HepG2 (cell line): ENCODE results near the gene LSR. TPM values are rescaled to one million over a fixed set of nuclear protein-coding genes. Genes with fewer than 3 reads are reported as not detected.

Experiments used
- ARHGAP35 ChIP-seq: sonication (generic); formaldehyde crosslinking; IDR thresholded peaks from 2 replicates; pipeline ENCODE4 v1.9.0; 2022; ENCODE audit warnings: mild to moderate bottlenecking, inconsistent platforms, moderate library complexity, missing genetic modification reagents, borderline replicate concordance
- E2F5 ChIP-seq: sonication (generic); formaldehyde crosslinking; conservative IDR thresholded peaks from 2 replicates; pipeline ENCODE4 v1.4.0; 2020; ENCODE audit warnings: missing genetic modification reagents
- GATAD2A ChIP-seq: IDR thresholded peaks from 2 replicates; pipeline ENCODE4 v1.6.1; 2016
- KLF12 ChIP-seq: sonication (generic); formaldehyde crosslinking; IDR thresholded peaks from 2 replicates; pipeline ENCODE4 v1.4.0; 2020; ENCODE audit warnings: missing genetic modification reagents, borderline replicate concordance
- PHF20 ChIP-seq: sonication (generic); formaldehyde crosslinking; IDR thresholded peaks from 2 replicates; pipeline ENCODE4 v1.5.0; 2020; ENCODE audit warnings: mild to moderate bottlenecking, missing genetic modification reagents
- PRMT3 ChIP-seq: sonication (generic); formaldehyde crosslinking; IDR thresholded peaks from 2 replicates; pipeline ENCODE4 v1.8.1; 2022; ENCODE audit warnings: low read depth, mild to moderate bottlenecking, moderate library complexity, missing genetic modification reagents, borderline replicate concordance
- REL ChIP-seq: sonication (generic); formaldehyde crosslinking; conservative IDR thresholded peaks from 2 replicates; pipeline ENCODE4 v1.8.0; 2022; ENCODE audit warnings: mild to moderate bottlenecking, missing genetic modification reagents, moderate library complexity
- TARDBP ChIP-seq: sonication (generic); formaldehyde crosslinking; IDR thresholded peaks from 2 replicates; pipeline ENCODE4 v1.8.0; 2022; ENCODE audit warnings: mild to moderate bottlenecking, missing genetic modification reagents
- ZFP90 ChIP-seq: sonication (generic); formaldehyde crosslinking; IDR thresholded peaks from 2 replicates; pipeline ENCODE4 v1.8.0; 2022; ENCODE audit warnings: missing genetic modification reagents, mild to moderate bottlenecking, inconsistent platforms, borderline replicate concordance
- ZNF205 ChIP-seq: IDR thresholded peaks from 2 replicates; pipeline ENCODE4 v1.6.1; 2018; ENCODE audit warnings: missing biosample characterization, missing genetic modification reagents
- ZNF234 ChIP-seq: sonication (generic); formaldehyde crosslinking; conservative IDR thresholded peaks from 2 replicates; pipeline ENCODE4 v1.5.1; 2020; ENCODE audit warnings: mild to moderate bottlenecking, missing genetic modification reagents
- ZNF251 ChIP-seq: sonication (generic); formaldehyde crosslinking; IDR thresholded peaks from 2 replicates; pipeline ENCODE4 v1.9.0; 2021; ENCODE audit warnings: mild to moderate bottlenecking, missing genetic modification reagents
- ZNF451 ChIP-seq: sonication (generic); formaldehyde crosslinking; IDR thresholded peaks from 2 replicates; pipeline ENCODE4 v1.5.0; 2020; ENCODE audit warnings: mild to moderate bottlenecking, missing genetic modification reagents
- ZNF775 ChIP-seq: sonication (generic); formaldehyde crosslinking; IDR thresholded peaks from 2 replicates; pipeline ENCODE4 v1.4.0; 2020; ENCODE audit warnings: missing genetic modification reagents, mild to moderate bottlenecking, moderate library complexity, borderline replicate concordance
- ZNF879 ChIP-seq: sonication (generic); formaldehyde crosslinking; IDR thresholded peaks from 2 replicates; pipeline ENCODE4 v1.8.1; 2023; ENCODE audit warnings: missing genetic modification reagents
- polyA plus RNA-seq, 8 experiments: library from polyadenylated mRNA; depleted of rRNA in 3 of 8; stranded (reverse) in 7 of 8; unstranded in 1 of 8; fragments of >200 nt; fragmentation: Illumina TruSeq in 4 of 8; extraction: Trizol in 4 of 8; gene quantifications; 2 replicates each; pipeline versions ENCODE4 v1.2.1 to v1.2.3, GENCODE V29; 2011 to 2016; ENCODE audit warnings: low read depth in 4 of 8, missing spikeins in 1 of 8, mixed read lengths in 1 of 8; ENCODE audit not compliant: insufficient read depth in 1 of 8
- total RNA-seq, 5 experiments: library from RNA; depleted of rRNA; stranded (reverse); fragments of >200 nt; fragmentation: Illumina TruSeq; extraction: Trizol; gene quantifications; 2 replicates each; pipeline ENCODE4 v1.2.3, GENCODE V29; 2016; ENCODE audit warnings: low read depth in 1 of 5
- TF ChIP-seq, protein P1 (sequence below): sonication (generic); formaldehyde crosslinking; IDR thresholded peaks from 2 replicates; pipeline ENCODE4 v1.5.0; 2020; ENCODE audit warnings: mild to moderate bottlenecking, missing genetic modification reagents, borderline replicate concordance
- TF ChIP-seq, protein P2 (sequence below): sonication (generic); formaldehyde crosslinking; IDR thresholded peaks from 2 replicates; pipeline ENCODE4 v1.4.0; 2020; ENCODE audit warnings: missing genetic modification reagents
- TF ChIP-seq, protein P3 (sequence below): sonication (generic); formaldehyde crosslinking; IDR thresholded peaks from 2 replicates; pipeline ENCODE4 v1.5.0; 2020; ENCODE audit warnings: missing genetic modification reagents

LSR gene
- total and polyA plus RNA-seq, 2 of the 13 experiments (the other 11 are each of a cell fraction or from before 2014, with no cell fraction given), result 29.2 to 79.2 TPM

DNA sequence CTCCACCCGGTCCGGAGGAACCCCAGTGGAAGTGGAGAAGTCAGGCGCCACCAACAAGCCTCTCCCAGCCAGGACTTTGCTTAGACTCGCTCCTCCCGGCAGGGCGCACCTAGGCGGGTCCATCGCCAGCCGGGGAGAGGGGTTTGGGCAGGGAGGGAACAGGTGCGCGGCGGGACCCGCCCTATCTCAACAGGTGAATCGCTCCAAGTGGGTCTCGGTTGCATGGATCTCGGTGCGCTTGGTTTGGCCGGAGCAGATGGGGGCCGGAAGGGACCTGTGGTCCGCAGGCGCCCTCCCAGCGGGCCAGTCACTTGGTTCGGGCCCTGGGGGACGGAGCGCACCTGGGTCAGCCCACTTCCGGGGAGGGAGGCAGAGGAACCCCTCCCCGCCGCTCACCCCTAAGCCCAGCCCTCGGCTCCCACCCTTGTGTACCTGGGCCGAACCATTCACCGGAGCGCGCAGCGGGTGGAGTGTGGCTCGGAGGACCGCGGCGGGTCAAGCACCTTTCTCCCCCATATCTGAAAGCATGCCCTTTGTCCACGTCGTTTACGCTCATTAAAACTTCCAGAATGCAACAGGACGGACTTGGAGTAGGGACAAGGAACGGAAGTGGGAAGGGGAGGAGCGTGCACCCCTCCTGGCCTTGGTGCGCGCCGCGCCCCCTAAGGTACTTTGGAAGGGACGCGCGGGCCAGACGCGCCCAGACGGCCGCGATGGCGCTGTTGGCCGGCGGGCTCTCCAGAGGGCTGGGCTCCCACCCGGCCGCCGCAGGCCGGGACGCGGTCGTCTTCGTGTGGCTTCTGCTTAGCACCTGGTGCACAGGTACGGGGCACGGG is at the start of gene LSR (continued):
- TF ChIP-seq, protein P1, sequence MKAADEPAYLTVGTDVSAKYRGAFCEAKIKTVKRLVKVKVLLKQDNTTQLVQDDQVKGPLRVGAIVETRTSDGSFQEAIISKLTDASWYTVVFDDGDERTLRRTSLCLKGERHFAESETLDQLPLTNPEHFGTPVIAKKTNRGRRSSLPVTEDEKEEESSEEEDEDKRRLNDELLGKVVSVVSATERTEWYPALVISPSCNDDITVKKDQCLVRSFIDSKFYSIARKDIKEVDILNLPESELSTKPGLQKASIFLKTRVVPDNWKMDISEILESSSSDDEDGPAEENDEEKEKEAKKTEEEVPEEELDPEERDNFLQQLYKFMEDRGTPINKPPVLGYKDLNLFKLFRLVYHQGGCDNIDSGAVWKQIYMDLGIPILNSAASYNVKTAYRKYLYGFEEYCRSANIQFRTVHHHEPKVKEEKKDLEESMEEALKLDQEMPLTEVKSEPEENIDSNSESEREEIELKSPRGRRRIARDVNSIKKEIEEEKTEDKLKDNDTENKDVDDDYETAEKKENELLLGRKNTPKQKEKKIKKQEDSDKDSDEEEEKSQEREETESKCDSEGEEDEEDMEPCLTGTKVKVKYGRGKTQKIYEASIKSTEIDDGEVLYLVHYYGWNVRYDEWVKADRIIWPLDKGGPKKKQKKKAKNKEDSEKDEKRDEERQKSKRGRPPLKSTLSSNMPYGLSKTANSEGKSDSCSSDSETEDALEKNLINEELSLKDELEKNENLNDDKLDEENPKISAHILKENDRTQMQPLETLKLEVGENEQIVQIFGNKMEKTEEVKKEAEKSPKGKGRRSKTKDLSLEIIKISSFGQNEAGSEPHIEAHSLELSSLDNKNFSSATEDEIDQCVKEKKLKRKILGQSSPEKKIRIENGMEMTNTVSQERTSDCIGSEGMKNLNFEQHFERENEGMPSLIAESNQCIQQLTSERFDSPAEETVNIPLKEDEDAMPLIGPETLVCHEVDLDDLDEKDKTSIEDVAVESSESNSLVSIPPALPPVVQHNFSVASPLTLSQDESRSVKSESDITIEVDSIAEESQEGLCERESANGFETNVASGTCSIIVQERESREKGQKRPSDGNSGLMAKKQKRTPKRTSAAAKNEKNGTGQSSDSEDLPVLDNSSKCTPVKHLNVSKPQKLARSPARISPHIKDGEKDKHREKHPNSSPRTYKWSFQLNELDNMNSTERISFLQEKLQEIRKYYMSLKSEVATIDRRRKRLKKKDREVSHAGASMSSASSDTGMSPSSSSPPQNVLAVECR (CRISPR knock-in tag), result peak; percentile 85
- TF ChIP-seq REL (CRISPR knock-in tag) (peak; percentile 96), TARDBP (CRISPR knock-in tag) (peak; percentile 96), ZNF251 (0 out of 2 replicates have a peak, but pooled peaks have one; percentile 26), ZNF234 (CRISPR knock-in tag) (no peak), PHF20 (CRISPR knock-in tag) (peak; percentile 45; the same call in 1 of the 2 replicates), GATAD2A (CRISPR knock-in tag) (0 out of 2 replicates have a peak, but pooled peaks have one; percentile 19), ZFP90 (CRISPR knock-in tag) (0 out of 2 replicates have a peak, but pooled peaks have one; percentile 13), PRMT3 (CRISPR knock-in tag) (peak; percentile 44; the same call in 1 of the 2 replicates), E2F5 (CRISPR knock-in tag) (peak; percentile 69; the same call in 1 of the 2 replicates), ARHGAP35 (CRISPR knock-in tag) (no peak), KLF12 (CRISPR knock-in tag) (peak; percentile 57), ZNF451 (CRISPR knock-in tag) (no peak; the same call in 1 of the 2 replicates), ZNF205 (CRISPR knock-in tag) (peak; percentile 83; the same call in 1 of the 2 replicates), ZNF775 (CRISPR knock-in tag) (peak; percentile 11; the same call in 1 of the 2 replicates), ZNF879 (peak; percentile 26; the same call in 1 of the 2 replicates)
- TF ChIP-seq, protein P2, sequence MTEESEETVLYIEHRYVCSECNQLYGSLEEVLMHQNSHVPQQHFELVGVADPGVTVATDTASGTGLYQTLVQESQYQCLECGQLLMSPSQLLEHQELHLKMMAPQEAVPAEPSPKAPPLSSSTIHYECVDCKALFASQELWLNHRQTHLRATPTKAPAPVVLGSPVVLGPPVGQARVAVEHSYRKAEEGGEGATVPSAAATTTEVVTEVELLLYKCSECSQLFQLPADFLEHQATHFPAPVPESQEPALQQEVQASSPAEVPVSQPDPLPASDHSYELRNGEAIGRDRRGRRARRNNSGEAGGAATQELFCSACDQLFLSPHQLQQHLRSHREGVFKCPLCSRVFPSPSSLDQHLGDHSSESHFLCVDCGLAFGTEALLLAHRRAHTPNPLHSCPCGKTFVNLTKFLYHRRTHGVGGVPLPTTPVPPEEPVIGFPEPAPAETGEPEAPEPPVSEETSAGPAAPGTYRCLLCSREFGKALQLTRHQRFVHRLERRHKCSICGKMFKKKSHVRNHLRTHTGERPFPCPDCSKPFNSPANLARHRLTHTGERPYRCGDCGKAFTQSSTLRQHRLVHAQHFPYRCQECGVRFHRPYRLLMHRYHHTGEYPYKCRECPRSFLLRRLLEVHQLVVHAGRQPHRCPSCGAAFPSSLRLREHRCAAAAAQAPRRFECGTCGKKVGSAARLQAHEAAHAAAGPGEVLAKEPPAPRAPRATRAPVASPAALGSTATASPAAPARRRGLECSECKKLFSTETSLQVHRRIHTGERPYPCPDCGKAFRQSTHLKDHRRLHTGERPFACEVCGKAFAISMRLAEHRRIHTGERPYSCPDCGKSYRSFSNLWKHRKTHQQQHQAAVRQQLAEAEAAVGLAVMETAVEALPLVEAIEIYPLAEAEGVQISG (CRISPR knock-in tag), result peak; percentile 78
- TF ChIP-seq, protein P3, sequence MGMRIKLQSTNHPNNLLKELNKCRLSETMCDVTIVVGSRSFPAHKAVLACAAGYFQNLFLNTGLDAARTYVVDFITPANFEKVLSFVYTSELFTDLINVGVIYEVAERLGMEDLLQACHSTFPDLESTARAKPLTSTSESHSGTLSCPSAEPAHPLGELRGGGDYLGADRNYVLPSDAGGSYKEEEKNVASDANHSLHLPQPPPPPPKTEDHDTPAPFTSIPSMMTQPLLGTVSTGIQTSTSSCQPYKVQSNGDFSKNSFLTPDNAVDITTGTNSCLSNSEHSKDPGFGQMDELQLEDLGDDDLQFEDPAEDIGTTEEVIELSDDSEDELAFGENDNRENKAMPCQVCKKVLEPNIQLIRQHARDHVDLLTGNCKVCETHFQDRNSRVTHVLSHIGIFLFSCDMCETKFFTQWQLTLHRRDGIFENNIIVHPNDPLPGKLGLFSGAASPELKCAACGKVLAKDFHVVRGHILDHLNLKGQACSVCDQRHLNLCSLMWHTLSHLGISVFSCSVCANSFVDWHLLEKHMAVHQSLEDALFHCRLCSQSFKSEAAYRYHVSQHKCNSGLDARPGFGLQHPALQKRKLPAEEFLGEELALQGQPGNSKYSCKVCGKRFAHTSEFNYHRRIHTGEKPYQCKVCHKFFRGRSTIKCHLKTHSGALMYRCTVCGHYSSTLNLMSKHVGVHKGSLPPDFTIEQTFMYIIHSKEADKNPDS (CRISPR knock-in tag), result 0 out of 2 replicates have a peak, but pooled peaks have one; percentile 36
